Trophoblast cell (in vitro differentiated cells and primary cell): ENCODE measurements around the gene AOAH.

ENCODE experiments used
- DNase-seq, 2 donors: peaks; one replicate each; pipeline ENCODE4 v3.0.0-alpha.2; 2016
- H2AFZ ChIP-seq: 2 replicates; pipeline ENCODE4 v1.6.1; 2013; ENCODE audit warnings: low read length, moderate library complexity, mild to moderate bottlenecking; ENCODE audit not compliant: insufficient read depth, poor library complexity
- H2AK5ac ChIP-seq: 2 replicates; pipeline ENCODE4 v1.6.1; 2013; ENCODE audit warnings: mild to moderate bottlenecking, low read length
- H2BK120ac ChIP-seq: 2 replicates; pipeline ENCODE4 v1.6.1; 2013; ENCODE audit warnings: low read length, mild to moderate bottlenecking, moderate library complexity; ENCODE audit not compliant: insufficient read depth, poor library complexity
- H2BK12ac ChIP-seq: 2 replicates; pipeline ENCODE4 v1.6.1; 2013; ENCODE audit warnings: mild to moderate bottlenecking, low read length, moderate library complexity
- H2BK5ac ChIP-seq: 2 replicates; pipeline ENCODE4 v1.6.1; 2013; ENCODE audit warnings: low read length, low read depth, moderate library complexity, mild to moderate bottlenecking; ENCODE audit not compliant: poor library complexity
- H3K14ac ChIP-seq: 2 replicates; pipeline ENCODE4 v1.6.1; 2013; ENCODE audit warnings: mild to moderate bottlenecking, low read length
- H3K18ac ChIP-seq: 2 replicates; pipeline ENCODE4 v1.6.1; 2013; ENCODE audit warnings: mild to moderate bottlenecking, low read length
- H3K23ac ChIP-seq: 2 replicates; pipeline ENCODE4 v1.6.1; 2013; ENCODE audit warnings: low read length
- H3K27ac ChIP-seq: 2 replicates; pipeline ENCODE4 v1.5.1; 2013; ENCODE audit warnings: low read depth, mild to moderate bottlenecking, inconsistent platforms, low read length, moderate library complexity
- H3K27me3 ChIP-seq: 2 replicates; pipeline ENCODE4 v1.6.1; 2013; ENCODE audit warnings: inconsistent platforms, mild to moderate bottlenecking, low read length, moderate library complexity; ENCODE audit not compliant: insufficient read depth
- H3K36me3 ChIP-seq, 2 experiments: 1 replicate in 1 of 2; 2 replicates in 1 of 2; pipeline ENCODE4 v1.6.1; 2013; ENCODE audit warnings: low read length in 2 of 2, mild to moderate bottlenecking in 2 of 2, moderate library complexity in 1 of 2; ENCODE audit not compliant: insufficient read depth in 2 of 2, control insufficient read depth in 1 of 2
- H3K4ac ChIP-seq: 2 replicates; pipeline ENCODE4 v1.6.1; 2013; ENCODE audit warnings: low read depth, mild to moderate bottlenecking, low read length, moderate library complexity
- H3K4me1 ChIP-seq, 2 experiments: 1 replicate in 1 of 2; 2 replicates in 1 of 2; pipeline ENCODE4 v1.6.1; 2013; ENCODE audit warnings: low read length in 2 of 2, mild to moderate bottlenecking in 2 of 2, moderate library complexity in 1 of 2; ENCODE audit not compliant: insufficient read depth in 2 of 2, control insufficient read depth in 1 of 2
- H3K4me2 ChIP-seq: 2 replicates; pipeline ENCODE4 v1.6.1; 2013; ENCODE audit warnings: inconsistent platforms, mild to moderate bottlenecking, low read length, moderate library complexity
- H3K4me3 ChIP-seq: 2 replicates; pipeline ENCODE4 v1.5.1; 2013; ENCODE audit warnings: mild to moderate bottlenecking, low read depth, low read length, inconsistent platforms
- H3K79me1 ChIP-seq: one replicate; pipeline ENCODE4 v1.6.1; 2013; ENCODE audit warnings: low read length
- H3K79me2 ChIP-seq: 2 replicates; pipeline ENCODE4 v1.6.1; 2013; ENCODE audit warnings: low read length, mild to moderate bottlenecking; ENCODE audit not compliant: control insufficient read depth, insufficient read depth, poor library complexity
- H3K9ac ChIP-seq: 2 replicates; pipeline ENCODE4 v1.6.1; 2013; ENCODE audit warnings: mild to moderate bottlenecking, low read length
- H3K9me3 ChIP-seq: 2 replicates; pipeline ENCODE4 v1.6.1; 2013; ENCODE audit warnings: low read depth, mild to moderate bottlenecking, control low read depth, inconsistent platforms, low read length; ENCODE audit not compliant: insufficient read depth
- H4K12ac ChIP-seq: 2 replicates; pipeline ENCODE4 v1.6.1; 2013; ENCODE audit warnings: low read depth, mild to moderate bottlenecking, low read length, moderate library complexity
- H4K8ac ChIP-seq: 2 replicates; pipeline ENCODE4 v1.6.1; 2013; ENCODE audit warnings: low read depth, mild to moderate bottlenecking, low read length, moderate library complexity
- H4K91ac ChIP-seq: one replicate; pipeline ENCODE4 v1.6.1; 2013; ENCODE audit warnings: low read depth, mild to moderate bottlenecking, low read length, moderate library complexity
- WGBS: extraction: QIAGEN DNeasy Blood & Tissue Kit; methylation state at CpG from one replicate; pipeline ENCODE4 v1.1.7; 2013; ENCODE audit warnings: missing lambda C conversion rate; ENCODE audit not compliant: insufficient read length, insufficient coverage; ENCODE audit errors: extremely low coverage; 5-methylcytosine and 5-hydroxymethylcytosine counted together

Gene AOAH

GRCh38 chr7:36583318-36583717, 141.0 kb downstream of the AOAH start:
- no CpG with 5 or more reads among the region's 1 CpG for WGBS
- H3K79me2 ChIP-seq: no peaks in the 10 kb centered on the region

GRCh38 chr7:36575832-36576231, 148.5 kb downstream of the AOAH start:
- H2BK12ac ChIP-seq: no peak overlapping the region
- no peak overlapping the region for H2AK5ac ChIP-seq
- H3K4ac ChIP-seq: no peak overlapping the region
- no peaks in the 10 kb centered on the region for H3K27me3 ChIP-seq
- H3K4me3 ChIP-seq: no peak overlapping the region
- WGBS: no CpG with 5 or more reads among the region's 5 CpGs
- no peak for DNase-seq
- H3K79me1 ChIP-seq: no peaks in the 10 kb centered on the region
- H3K9ac ChIP-seq: no peak overlapping the region
- H2BK120ac ChIP-seq: no peak overlapping the region
- no peak overlapping the region for H3K18ac ChIP-seq
- no peaks in the 10 kb centered on the region for H3K79me2 ChIP-seq
- H3K36me3 ChIP-seq: no peaks in the 10 kb centered on the region
- no peaks in the 10 kb centered on the region for H3K4me1 ChIP-seq
- H3K27ac ChIP-seq: no peak overlapping the region
- H4K91ac ChIP-seq: no peak overlapping the region
- no peak overlapping the region for H2BK5ac ChIP-seq
- H3K4me2 ChIP-seq: no peak overlapping the region
- no peak overlapping the region for H4K12ac ChIP-seq
- no peak overlapping the region for H2AFZ ChIP-seq
- no peak overlapping the region for H3K14ac ChIP-seq
- no peaks in the 10 kb centered on the region for H3K9me3 ChIP-seq
- no peak overlapping the region for H4K8ac ChIP-seq
- H3K23ac ChIP-seq: no peak overlapping the region

More at GRCh38 chr7:36583318-36583717, 141.0 kb downstream of the AOAH start:
- H3K79me1 ChIP-seq: no peaks in the 10 kb centered on the region
- no peak overlapping the region for H3K23ac ChIP-seq
- H3K9me3 ChIP-seq: no peaks in the 10 kb centered on the region
- no peak for DNase-seq
- no peak overlapping the region for H4K91ac ChIP-seq
- no peak overlapping the region for H3K18ac ChIP-seq
- H2BK12ac ChIP-seq: no peak overlapping the region
- H4K8ac ChIP-seq: no peak overlapping the region
- H3K4me2 ChIP-seq: no peak overlapping the region
- H3K27me3 ChIP-seq: no peaks in the 10 kb centered on the region
- no peak overlapping the region for H3K14ac ChIP-seq
- H2BK120ac ChIP-seq: no peak overlapping the region
- no peaks in the 10 kb centered on the region for H3K36me3 ChIP-seq
- H3K4ac ChIP-seq: no peak overlapping the region
- no peak overlapping the region for H3K27ac ChIP-seq
- H4K12ac ChIP-seq: no peak overlapping the region
- H2AK5ac ChIP-seq: no peak overlapping the region
- no peak overlapping the region for H3K9ac ChIP-seq
- no peak overlapping the region for H2BK5ac ChIP-seq
- H2AFZ ChIP-seq: no peak overlapping the region
- no peaks in the 10 kb centered on the region for H3K4me1 ChIP-seq
- H3K4me3 ChIP-seq: no peak overlapping the region

- no peak overlapping the region for H3K4me2 ChIP-seq
- H3K23ac ChIP-seq: no peak overlapping the region
- WGBS: no CpG with 5 or more reads among the region's 3 CpGs
- H3K4me1 ChIP-seq: no peaks in the 10 kb centered on the region
- no peak overlapping the region for H2AFZ ChIP-seq
- no peak overlapping the region for H3K4ac ChIP-seq
- H3K14ac ChIP-seq: no peak overlapping the region
- no peak overlapping the region for H2BK12ac ChIP-seq
- no peak overlapping the region for H4K8ac ChIP-seq
- H3K79me1 ChIP-seq: no peaks in the 10 kb centered on the region
- H3K27ac ChIP-seq: no peak overlapping the region
- H2AK5ac ChIP-seq: no peak overlapping the region
- H3K9me3 ChIP-seq: no peaks in the 10 kb centered on the region
- H2BK120ac ChIP-seq: no peak overlapping the region
- H3K27me3 ChIP-seq: no peaks in the 10 kb centered on the region
- no peak overlapping the region for H3K18ac ChIP-seq
- H4K91ac ChIP-seq: no peak overlapping the region
- no peak overlapping the region for H3K4me3 ChIP-seq
- no peaks in the 10 kb centered on the region for H3K36me3 ChIP-seq
- no peak overlapping the region for H3K9ac ChIP-seq
- no peak overlapping the region for H4K12ac ChIP-seq
- no peaks in the 10 kb centered on the region for H3K79me2 ChIP-seq
- H2BK5ac ChIP-seq: no peak overlapping the region
- no peak for DNase-seq
These were observed 151.2 kb downstream of the AOAH start for GRCh38 chr7:36573066-36573465.

- H3K18ac ChIP-seq: no peak overlapping the region
- DNase-seq: no peak
- H3K9me3 ChIP-seq: no peaks in the 10 kb centered on the region
- H2BK12ac ChIP-seq: no peak overlapping the region
- H3K27me3 ChIP-seq: no peaks in the 10 kb centered on the region
- no peaks in the 10 kb centered on the region for H3K79me1 ChIP-seq
- no peaks in the 10 kb centered on the region for H3K36me3 ChIP-seq
- no peak overlapping the region for H2BK5ac ChIP-seq
- H3K9ac ChIP-seq: no peak overlapping the region
- H3K14ac ChIP-seq: no peak overlapping the region
- H3K27ac ChIP-seq: no peak overlapping the region
- H4K91ac ChIP-seq: no peak overlapping the region
- H3K4ac ChIP-seq: no peak overlapping the region
- H2AFZ ChIP-seq: no peak overlapping the region
- no peak overlapping the region for H4K8ac ChIP-seq
- H4K12ac ChIP-seq: no peak overlapping the region
- no CpG with 5 or more reads among the region's 1 CpG for WGBS
- H3K79me2 ChIP-seq: no peaks in the 10 kb centered on the region
- no peak overlapping the region for H3K23ac ChIP-seq
- no peak overlapping the region for H2BK120ac ChIP-seq
- H3K4me3 ChIP-seq: no peak overlapping the region
- H2AK5ac ChIP-seq: no peak overlapping the region
- H3K4me1 ChIP-seq: no peaks in the 10 kb centered on the region
- H3K4me2 ChIP-seq: no peak overlapping the region
These were observed 153.1 kb downstream of the AOAH start for GRCh38 chr7:36571190-36571560.
